ENCODE data around the gene PWWP2A.

PWWP2A gene

DNA sequence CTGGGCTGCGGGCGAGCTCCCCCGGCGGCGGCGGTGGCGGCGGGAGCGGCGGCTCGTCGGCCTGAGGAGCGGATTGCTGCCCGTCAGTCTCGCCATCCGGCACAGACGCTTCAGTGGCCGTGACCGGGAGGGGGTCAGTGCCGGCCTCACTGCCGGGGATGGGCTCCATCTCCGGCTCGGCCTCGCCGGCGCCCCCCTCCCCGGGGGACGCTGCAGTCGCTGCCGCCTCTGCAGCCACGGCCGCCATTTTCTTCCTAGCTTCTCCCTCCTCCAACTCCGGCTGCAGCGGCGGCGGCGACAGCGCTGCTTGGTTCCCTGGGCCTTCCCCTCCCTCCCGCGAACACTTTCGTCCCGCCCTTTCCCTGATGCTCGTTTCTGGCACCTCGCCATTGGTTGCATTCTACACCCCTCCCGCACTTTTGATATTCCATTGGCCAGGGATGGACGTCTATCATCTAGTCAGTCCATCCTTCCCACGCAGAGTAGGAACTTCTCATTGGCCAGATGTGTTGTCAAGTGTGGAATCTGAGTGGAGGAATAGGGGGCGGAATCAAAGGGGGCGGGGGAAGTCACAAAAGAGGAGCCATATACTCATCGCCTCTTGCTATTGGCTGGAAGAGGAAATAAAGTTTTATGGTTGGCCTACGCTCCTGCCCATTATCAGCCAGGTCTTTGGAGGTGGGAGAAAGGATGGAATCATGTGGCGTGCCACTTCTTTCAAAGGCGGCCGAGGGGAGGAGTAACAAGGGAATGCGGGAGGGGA is at the start of gene PWWP2A:
PWWP2A (minus strand) TSS at position 309 of the 763 bp plus-strand sequence; CDS start at position 247, 62 bp downstream.
- peak; percentile 100 for DNase-seq (ENCODE audit: extremely low read depth, low read depth)
- TF ChIP-seq, protein P1, sequence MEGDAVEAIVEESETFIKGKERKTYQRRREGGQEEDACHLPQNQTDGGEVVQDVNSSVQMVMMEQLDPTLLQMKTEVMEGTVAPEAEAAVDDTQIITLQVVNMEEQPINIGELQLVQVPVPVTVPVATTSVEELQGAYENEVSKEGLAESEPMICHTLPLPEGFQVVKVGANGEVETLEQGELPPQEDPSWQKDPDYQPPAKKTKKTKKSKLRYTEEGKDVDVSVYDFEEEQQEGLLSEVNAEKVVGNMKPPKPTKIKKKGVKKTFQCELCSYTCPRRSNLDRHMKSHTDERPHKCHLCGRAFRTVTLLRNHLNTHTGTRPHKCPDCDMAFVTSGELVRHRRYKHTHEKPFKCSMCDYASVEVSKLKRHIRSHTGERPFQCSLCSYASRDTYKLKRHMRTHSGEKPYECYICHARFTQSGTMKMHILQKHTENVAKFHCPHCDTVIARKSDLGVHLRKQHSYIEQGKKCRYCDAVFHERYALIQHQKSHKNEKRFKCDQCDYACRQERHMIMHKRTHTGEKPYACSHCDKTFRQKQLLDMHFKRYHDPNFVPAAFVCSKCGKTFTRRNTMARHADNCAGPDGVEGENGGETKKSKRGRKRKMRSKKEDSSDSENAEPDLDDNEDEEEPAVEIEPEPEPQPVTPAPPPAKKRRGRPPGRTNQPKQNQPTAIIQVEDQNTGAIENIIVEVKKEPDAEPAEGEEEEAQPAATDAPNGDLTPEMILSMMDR (IDR thresholded peaks at IDR 0.05; ENCODE audit: low read depth, low read length): no peak

DNA sequence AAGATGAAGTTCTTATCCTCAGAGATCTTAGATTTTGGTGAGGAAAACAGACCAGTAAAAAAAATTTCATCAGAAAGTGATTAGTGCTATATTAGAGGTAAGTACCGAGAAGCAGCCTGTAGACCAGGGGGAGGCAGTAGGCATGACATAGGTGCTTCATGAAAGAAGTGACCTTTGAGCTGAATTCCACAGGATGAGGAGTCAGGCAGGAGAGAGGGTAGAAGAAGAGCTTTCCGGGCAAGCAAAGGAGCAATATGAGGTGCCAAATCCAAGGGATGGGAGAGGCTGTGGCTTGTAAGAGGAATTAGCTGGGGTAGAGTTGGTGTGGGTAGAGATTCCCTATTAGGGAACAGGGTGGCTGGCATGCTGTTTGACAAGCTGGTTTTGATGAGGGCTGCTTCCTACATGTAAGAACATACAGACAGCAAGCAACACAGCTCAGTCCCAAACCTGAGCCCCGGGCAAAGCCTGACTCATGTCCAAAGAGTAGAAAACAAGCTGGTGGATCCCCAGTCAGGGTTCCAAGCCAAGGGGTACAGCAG is 48.4 kb upstream of the PWWP2A start:
- TF ChIP-seq, protein P1 (IDR thresholded peaks at IDR 0.05; ENCODE audit: low read depth, low read length): no peak
- DNase-seq (ENCODE audit: extremely low read depth, low read depth): no peak

- no peak for DNase-seq (ENCODE audit: extremely low read depth, low read depth)
Measured at GRCh38 chr5:160166973-160167623, 47.8 kb upstream of the PWWP2A start.

GRCh38 chr5:160166069-160166972 is 47.1 kb upstream of the PWWP2A start:
- no peak for DNase-seq (ENCODE audit: extremely low read depth, low read depth)
- TF ChIP-seq, protein P1 (IDR thresholded peaks at IDR 0.05; ENCODE audit: low read depth, low read length): no peak

More at GRCh38 chr5:160166973-160167623, 47.8 kb upstream of the PWWP2A start:
- TF ChIP-seq, protein P1 (IDR thresholded peaks at IDR 0.05; ENCODE audit: low read depth, low read length): no peak

DNA sequence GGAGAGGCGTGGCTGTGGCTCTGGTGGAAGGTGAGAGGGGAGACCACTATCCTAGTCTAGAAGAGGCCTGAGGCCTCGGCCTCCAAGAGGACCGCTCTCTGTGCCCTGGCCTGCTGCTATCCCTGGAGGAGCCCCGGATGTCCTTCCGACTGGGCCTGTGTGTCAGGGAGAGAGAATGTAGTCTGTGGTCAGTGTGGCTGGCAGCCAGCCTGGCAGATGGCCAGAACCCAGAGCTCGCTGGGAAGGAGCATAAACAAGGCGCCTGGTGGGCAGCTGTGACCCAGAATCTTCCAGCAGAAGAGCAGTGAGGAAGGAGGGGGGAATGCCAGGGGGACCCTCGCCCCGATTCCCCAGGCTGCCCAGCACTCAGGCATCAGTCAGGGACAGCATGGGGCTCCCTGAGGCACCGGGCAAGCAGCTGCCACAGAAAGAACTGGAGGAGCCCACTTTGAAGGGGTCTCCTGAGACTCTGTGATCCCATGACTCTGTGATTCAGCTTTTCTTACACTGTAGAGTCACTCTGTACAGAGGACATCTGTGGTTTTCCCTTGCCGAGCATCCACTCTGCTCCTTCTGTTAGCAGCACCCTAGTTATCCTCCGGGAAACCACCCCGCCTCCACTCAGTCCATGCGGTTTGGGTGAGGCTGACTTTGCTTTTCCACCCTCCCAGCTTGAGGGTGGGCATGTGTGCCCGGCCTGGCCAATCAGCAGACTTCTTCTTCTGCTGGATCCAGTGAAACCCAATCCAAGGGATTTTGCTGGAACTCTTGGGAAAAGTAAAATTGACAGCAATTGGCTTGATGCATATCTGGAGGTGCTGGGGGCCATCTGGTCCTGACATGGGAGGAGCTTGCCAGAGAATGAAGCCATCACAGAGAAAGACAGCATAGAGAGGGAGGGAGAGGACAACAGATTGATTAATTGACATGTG is 46.2 kb upstream of the PWWP2A start:
- TF ChIP-seq, protein P1 (IDR thresholded peaks at IDR 0.05; ENCODE audit: low read depth, low read length): no peak
- peak; percentile 94 for DNase-seq (ENCODE audit: extremely low read depth, low read depth)

- no peak for DNase-seq (ENCODE audit: extremely low read depth, low read depth)
- TF ChIP-seq, protein P1 (IDR thresholded peaks at IDR 0.05; ENCODE audit: low read depth, low read length): no peak
Measured at GRCh38 chr5:160162910-160163309, 43.7 kb upstream of the PWWP2A start.
